NCI-H82 treated with DMSO at 0.1 percent for 48 hours (cell line): ENCODE measurements around the gene TMEM82.
A peak's percentile ranks its signal among the peaks of the same experiment; 100 is the strongest.

ENCODE experiments used
- DNase-seq: peaks from one replicate; lab custom pipeline; 2025; ENCODE audit not compliant: unreplicated experiment; lab: John Stamatoyannopoulos, UW

TMEM82 gene

DNA sequence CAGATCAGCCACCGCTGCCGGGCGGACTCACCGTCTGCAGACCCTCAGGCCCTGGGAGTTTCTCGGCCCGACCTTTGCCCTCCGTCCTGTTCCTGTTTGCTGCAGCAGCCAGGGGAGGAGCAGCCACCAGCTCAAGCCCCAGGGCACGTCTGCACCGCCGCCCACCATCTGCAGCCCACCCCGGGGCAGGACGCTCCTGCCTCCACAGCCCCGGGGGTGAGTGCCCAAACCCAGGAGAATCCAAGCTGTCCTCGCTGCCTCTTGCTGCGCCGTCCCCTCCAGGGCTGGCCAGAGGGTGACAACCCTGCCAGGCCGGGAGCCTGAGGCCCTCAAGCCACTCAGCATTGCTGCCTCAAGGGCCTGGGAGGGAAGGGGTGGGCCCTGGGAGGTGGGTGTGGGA lies 7.4 kb upstream of the TMEM82 start:
- no peak for DNase-seq

DNA sequence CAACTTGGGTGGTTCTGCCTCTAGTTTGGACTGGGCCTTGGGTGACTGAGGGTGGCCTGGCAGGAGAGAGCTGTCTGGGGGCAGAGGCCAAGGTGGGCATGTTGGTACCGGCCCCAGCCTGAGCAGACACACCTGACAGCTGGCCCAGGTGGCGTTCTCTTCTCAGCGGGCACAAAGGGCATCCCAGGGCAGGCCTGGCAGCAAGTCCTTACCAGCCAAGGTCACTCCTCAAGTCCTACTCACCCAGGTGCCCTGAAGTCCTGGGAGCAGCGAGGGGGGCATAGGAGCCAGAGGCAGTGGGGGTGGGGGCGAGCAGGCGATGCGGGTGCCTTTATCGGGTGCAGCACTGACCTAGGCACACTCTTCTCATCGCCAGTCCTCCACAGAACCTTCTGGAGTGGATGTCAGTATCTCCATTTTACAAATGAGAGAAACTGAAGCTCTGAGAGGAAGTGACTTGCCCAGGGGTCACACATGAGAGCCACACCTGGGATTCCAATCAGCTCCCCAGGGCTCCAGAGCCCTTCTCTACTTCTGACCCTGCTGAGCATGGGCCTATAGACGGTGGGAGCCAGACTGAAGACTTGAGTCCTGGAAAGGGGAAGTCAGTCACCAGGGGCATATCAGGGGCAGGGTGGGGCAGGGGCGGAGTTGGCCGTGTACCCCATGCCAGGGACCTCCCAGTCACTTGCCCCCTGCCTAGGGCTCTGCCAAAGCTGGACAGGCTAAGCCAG lies 6.8 kb upstream of the TMEM82 start:
- no peak for DNase-seq

DNA sequence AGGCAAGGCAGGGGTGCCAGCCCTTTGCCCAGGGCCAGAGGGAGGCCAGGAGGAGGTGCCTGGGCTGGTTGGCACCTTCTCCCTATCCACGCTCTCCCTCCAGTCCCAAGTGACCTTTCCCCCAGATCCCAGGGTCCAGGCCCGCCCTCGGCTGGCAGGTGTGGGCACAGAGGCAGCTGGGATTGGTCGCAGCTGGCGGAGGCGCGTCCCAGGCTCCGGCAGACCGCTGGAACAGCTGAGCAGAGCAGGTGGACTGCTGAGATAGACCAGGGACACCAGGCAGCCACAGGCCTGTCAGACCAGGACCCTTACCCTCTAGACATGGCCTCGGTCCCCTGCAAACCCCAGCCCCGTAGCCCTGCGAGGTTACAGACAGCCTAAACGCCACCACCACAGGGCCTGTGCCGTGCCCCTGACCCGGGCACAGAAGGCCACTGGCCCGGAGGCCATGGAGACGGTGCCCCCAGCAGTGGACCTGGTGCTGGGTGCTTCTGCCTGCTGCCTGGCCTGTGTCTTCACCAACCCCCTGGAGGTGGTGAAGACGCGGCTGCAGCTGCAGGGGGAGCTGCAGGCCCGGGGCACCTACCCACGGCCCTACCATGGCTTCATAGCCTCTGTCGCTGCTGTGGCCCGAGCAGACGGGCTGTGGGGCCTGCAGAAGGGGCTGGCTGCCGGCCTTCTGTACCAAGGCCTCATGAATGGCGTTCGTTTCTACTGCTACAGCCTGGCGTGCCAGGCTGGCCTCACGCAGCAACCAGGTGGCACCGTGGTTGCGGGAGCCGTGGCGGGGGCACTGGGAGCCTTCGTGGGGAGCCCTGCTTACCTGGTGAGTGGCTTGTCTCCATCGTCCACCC lies 6.0 kb upstream of the TMEM82 start, which contains the start of gene SLC25A34:
SLC25A34 (plus strand) TSS at position 221 of the 854 bp plus-strand sequence; CDS start at position 449, 228 bp downstream.
- DNase-seq = no peak

DNA sequence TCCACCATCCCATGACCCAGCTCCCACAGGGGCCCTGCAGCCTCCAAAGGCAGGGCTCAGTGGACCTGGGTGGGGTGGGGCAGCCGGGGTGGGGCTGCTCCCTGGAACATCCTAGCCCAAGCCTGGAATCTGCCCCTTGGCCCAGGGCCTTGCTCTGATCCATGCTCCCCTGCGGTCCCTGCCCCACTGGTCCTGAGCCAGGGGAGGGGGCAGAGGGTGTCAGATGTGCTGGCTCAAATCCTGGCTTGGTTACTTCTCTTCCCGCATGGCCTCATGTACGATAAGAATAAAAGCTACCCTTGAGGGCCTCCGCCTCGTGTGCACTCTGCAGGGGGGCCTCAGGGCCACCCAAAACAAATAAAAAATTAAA lies 5.4 kb upstream of the TMEM82 start:
- no peak for DNase-seq

DNA sequence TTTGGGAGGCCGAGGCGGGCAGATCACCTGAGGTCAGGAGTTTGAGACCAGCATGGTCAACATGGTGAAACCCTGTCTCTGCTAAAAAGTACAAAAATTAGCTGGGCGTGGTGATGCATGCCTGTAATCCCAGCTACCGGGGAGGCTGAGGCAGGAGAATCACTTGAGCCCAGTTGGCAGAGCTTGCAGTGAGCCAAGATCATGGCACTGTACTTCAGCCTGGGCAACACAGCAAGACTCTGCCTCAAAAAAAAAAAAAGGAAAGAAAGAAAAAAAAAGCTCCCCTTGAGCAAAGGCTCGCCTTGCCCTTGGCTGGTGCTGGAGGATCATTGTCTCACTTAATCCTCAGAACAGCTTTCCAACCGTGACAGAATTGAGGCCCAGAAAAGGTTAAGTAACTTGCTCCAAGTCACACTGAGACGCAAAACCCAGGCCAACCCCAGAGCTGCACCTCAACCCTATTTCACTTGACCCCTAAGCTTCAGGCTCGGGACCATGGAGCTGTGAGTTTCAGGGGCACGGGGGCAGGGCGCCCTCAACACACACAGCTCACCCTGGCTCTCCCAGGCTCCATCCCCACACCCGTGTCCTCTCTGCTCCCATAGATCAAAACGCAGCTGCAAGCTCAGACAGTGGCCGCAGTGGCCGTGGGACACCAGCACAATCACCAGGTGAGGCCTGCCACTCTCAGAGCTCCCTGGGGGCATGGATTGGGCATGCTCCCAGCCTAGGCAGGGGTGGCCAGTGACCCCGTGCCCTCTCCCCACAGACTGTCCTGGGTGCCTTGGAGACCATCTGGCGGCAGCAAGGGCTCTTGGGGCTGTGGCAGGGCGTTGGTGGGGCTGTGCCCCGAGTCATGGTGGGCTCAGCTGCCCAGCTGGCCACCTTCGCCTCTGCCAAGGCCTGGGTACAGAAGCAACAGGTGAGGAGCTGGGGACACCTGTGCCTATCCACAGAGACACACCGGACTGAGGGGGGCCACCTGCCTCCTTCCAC lies 4.7 kb upstream of the TMEM82 start:
- peak; percentile 16 for DNase-seq

DNA sequence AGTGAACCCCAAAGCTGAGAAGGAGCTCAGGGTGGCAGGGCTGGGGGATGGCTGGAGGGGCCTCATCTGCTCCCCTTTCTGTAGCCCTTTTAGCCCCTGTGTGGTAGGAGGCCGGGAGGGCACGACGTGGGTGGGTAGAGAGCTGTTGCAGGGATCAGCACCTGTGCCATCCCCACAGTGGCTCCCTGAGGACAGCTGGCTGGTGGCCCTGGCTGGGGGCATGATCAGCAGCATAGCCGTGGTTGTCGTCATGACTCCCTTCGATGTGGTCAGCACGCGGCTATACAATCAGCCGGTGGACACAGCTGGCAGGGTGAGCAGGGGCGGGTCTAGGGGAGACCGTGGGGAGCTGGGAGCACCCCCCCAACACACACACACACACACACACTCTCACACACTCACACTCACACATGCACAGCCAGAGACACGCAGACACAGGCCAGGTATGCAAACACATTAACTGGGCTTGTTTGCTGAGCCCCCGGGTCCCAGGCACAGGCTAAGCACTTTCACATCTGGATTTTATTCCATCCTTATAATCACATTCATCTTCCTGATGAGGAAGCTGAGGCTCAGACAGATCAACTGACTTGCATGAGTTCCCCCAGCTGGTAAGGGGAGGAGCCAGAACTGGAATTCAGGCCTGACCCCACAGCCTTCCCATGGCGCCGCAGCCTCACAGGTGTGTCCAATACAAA lies 3.7 kb upstream of the TMEM82 start:
- no peak for DNase-seq

DNA sequence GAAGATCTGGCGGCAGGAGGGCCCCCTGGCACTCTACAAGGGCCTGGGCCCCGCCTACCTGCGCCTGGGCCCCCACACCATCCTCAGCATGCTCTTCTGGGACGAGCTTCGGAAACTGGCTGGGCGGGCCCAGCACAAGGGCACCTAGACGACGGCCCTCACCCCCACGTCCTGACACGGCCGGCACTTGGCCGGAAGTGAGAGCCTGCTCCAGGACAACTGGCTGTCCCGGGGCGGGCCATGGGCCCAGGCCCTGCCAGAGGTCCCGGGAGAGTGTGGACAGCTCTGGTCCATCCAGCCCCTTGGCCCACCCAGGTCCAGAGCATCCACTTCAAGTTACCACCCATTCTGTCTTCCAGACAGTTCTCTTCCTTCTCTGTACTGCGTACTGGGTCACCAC lies 3.0 kb upstream of the TMEM82 start:
- no peak for DNase-seq

DNA sequence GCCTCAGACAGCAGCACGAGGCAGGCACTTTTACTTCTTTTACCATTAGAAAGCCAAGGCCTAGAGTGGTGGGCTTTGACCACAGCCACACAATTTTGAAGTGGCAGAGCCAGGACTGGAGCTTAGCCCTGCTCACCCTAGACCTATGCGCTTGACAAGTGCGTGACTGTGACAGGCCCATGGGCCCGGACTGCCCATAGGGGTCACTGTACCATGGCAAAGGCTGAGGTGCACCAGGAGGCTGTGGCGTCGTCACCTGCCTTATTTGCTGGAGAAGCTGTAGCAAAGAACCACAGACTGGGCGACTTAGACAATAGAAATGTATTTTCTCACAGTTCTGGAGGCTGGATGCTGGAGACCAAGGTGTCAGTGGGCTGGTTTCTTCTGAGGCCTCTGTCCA lies 2.6 kb upstream of the TMEM82 start:
- DNase-seq = no peak

DNA sequence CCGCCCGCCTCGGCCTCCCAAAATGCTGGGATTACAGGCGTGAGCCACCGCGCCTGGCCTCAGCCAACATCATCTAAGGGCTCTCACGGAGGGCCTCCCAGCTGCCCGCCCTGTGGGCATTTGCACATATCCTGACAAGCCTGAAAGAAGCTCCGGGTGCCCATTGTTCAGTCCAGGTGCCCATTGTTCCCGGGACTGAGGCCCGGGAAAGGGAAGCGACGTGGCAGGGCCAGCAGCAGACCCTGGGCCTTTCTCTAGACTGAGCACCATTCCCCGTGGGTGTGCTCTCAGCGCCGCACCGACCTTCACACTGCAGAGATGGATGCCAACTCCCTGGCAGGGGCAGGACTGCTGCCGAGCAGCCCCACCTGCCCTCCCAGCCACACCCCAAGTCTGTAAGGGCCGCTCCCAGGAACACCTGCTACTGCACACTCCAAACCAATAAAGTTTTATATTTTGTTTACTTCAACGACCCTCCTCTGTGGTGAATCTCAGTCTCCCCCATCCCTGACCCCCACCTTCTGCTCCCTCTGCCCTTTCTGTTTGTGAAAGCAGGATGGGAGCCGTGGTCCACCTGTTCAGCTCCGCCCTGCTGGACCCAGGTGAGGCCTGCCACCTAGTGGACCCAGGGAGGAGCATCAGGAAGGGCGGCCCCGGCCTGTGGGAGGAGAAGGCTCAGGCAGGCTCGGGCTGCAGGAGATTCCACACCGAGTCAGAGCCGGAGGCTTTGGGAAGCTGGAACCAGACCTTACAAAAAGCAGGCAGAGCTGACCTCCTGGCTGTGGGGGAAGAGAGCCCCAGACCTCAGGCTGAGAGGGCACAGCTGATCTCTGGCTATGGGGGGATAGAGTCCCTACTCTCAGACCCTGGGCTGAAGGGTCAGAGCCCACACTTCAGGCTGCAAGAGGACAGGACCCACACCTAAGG lies 1.1 kb upstream of the TMEM82 start:
- peak; percentile 34 for DNase-seq

DNA sequence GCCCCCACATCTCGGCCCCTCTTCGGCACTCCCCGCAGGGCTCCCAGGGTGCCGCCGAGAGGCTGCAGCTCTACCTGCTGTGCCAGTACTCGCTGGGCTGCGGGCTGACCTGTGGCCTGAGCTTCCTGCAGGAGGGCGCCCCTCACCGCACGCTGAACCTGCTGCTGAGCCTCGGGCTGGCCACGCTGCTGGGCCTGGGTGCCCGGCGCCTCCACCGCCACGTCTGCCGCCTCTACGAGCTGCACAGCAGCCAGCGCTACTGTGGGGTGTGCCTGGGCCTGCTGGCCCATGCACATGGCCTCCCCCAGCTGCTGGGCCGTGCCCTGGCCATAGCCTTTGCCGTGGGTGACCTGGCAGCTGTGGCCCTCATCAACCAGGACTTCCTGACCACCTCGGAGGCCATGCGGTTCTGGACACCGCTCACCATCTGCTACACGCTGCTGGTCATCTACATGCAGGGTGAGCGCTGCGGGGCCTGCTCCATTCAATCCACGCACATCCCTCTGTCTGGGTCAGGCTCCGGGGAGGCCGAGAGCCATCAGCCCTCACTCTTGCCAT lies 1.9 kb downstream of the TMEM82 start:
- DNase-seq = no peak

DNA sequence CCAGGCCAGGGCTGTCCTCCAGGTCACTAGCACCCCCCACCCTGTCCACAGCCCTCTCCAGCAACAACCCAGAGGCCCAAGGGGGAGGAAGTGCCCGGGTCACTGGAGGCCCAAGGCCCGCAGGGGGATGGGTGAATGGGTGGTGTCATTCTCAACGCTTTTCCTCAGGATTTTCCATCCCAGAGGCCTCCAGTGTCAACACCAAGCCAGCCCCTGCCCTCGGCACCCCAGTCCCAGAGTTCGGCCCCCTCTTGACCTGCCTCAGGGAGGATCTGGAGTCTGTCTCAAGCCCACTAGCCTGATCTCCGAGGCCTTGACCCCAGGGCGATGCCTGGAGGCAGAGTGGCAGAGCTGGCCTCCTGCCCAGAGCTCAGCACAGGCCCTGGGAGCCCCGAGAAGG lies 5.1 kb downstream of the TMEM82 start:
- DNase-seq = no peak

DNA sequence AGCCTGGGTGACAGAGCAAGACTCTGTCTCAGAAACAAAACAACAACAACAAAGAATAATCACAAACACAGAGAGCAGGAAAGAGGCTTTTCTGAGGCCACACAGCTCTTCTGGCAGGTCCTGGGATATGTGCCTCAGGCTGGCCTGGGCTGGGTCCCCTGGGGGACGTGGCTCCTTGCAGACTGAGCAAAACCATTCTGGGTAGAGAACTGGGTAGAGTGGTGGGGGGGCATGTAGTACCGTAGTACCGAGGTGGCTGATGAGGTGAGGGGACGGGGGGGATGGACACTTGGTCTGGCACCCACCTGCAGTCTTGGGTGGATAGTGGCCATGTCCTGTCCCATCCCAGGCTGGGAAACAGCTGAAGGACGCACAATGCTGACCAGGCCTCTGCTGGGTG lies 6.0 kb downstream of the TMEM82 start:
- no peak for DNase-seq

DNA sequence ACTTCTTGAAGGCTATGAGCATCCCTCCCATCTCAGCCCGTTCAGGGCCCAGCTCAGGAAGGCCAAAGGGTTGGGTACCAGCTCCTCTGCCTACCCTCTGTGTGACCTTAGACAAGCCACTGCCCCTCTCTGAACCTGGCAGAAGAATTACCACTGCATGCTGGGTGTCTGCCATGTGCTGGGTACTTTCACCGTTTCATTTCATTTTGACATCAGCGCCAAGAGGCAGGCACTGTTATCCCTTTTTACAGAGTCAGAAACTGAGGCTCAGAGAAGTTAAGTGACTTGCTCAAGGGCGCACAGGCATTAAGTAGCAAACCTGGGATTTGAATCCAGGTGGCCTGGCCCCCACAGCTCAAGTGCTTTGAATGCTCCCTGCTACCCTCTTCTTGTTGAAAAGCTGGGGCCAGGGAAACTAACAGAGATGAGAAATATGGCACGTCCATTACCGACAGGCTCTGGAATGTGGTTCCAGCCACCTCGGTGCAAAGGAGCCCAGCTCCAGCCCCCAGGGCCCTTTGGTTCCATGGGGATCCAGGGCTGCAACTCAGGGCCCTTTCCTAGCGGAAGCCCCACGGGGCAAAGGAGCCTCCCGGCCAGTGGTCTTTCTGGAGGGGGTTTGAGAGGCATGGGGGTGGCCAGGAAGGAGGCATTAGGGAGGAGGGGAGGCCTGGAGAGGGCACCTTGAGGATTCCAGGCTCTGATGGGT lies 6.5 kb downstream of the TMEM82 start:
- no peak for DNase-seq

DNA sequence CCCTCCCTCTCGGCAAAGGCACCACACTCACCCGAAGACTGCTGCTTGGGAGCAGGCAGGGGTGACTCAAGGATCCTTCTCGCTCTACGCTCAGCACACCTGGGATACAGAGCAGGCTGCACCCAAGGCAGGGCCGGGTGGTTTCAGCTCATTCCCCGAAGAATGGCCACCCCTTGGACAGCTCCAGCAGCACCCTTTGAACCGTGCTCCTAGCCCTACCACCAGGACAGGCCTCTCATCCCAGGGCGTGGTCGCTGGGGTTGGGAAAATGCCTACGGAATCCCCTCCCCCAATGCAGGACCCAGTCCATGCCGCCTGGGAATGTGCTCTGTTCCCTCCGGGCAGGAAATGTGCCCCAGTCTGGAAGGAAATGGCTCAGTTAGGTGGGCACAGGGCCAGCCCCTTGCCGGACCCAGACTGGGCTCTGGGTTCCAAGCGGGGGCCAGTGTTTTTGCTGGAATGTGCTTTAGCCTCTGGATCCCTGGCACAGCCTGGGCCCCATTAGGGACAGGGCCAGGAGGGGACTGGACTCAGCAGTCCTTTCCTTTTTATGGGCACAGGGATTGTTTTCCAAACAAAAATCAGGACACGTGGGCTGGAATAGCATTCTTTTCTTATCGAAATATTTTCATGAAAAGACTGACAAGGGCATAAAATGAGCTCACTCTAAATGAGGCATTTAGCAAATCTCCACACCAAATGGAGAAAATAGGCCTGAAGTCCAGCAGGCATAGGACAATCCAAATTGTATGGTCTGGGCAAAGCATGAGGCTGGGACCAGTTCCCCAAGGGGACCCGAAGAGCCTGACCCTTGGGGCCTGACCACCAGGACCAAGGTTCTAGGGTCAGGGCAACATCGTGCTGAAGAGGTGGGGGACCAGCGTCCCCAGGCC lies 7.3 kb downstream of the TMEM82 start:
- DNase-seq = no peak

DNA sequence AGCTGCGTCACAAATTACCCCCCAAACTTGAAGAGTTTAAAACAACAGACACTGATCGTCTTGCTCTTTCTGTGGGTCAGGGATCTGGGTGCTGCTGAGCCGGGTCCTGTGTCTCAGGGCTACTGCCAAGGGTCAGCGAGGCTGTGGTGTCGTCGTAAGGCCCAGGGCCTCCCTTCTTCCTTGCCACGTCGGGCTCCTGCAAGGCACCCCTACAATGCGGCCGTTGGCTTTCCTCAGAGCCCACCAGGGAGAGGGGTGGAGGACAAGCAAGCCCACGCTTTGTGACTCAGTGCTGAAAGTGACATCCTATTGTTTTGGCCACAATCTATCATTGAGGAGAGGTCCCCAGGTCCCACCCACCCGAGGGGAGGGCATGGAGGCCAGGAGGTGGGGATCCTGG lies 8.6 kb downstream of the TMEM82 start:
- no peak for DNase-seq

DNA sequence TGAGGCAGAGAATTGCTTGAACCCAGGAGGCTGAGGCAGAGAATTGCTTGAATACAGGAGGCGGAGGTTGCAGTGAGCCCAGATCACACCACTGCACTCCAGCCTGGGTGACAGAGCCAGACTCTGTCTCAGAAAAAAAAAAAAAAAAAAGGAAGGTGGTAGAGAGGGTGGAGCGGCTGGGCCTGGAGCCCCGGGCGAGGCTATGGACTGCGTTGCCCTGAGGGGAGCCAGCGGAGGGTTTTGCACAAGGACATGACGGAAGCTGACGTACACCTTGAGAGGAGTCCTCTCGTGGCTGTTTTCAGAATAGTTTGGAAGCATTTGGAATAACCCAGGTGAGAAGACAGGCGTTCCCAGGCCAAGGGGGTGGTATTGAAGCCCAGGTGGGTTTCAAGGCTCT lies 9.4 kb downstream of the TMEM82 start:
- DNase-seq = no peak

DNA sequence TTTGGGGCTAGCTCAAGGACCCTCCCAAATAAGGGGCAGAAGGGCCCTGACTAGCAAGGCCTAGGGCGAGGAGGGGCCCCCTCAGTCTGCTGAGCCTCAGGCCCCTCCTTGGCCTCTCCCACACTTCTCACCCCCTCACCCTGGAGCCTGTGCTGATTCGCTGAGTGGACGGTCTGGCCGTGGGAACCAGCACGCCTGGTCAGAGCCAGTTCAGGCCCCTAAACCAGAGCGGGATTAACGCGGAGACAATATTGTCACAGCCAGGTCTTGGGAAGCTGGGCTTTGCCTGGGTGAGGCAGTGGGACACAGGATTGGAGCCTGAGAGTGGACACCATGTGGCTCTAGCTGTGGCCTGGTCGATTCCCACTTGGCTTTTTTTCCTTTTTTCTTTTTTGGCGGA lies 11.5 kb downstream of the TMEM82 start:
- no peak for DNase-seq
